Kidney epithelial cell (primary cell): ENCODE data around the gene OR10H4. TPM values are rescaled to one million over a fixed set of nuclear protein-coding genes. Genes with fewer than 3 reads are reported as not detected.
"Not testable (repeated sequence)": the region's sequence is repeated elsewhere in the genome, so short reads cannot be mapped to it uniquely, and the experiment has no call there.

Source experiments
- DNase-seq: peaks from one replicate; pipeline ENCODE4 v3.0.0-alpha.2; 2010; ENCODE audit warnings: low read depth
- H3K27me3 ChIP-seq: 2 replicates; pipeline ENCODE4 v1.6.0; 2011; ENCODE audit warnings: low read length; ENCODE audit not compliant: control insufficient read depth, insufficient read depth
- H3K36me3 ChIP-seq: 2 replicates; pipeline ENCODE4 v1.5.1; 2011; ENCODE audit warnings: low read length; ENCODE audit not compliant: control insufficient read depth, insufficient read depth
- H3K4me3 ChIP-seq: 2 replicates; pipeline ENCODE4 v1.5.1; 2011; ENCODE audit warnings: low read depth, mild to moderate bottlenecking, control low read depth, low read length
- total RNA-seq: library from RNA; depleted of rRNA; stranded (reverse); fragments of >200 nt; gene quantifications from 2 replicates; pipeline ENCODE4 v1.2.3, GENCODE V29; 2015
- TF ChIP-seq, protein P1 (sequence below): IDR thresholded peaks from 2 replicates; pipeline ENCODE4 v1.5.1; 2011; ENCODE audit warnings: mild to moderate bottlenecking, moderate library complexity, low read length, control low read depth, inconsistent platforms; ENCODE audit not compliant: insufficient read depth, poor library complexity, severe bottlenecking

OR10H4 gene
- total RNA-seq, 1 donor from 2014 or later, result not detected

DNA sequence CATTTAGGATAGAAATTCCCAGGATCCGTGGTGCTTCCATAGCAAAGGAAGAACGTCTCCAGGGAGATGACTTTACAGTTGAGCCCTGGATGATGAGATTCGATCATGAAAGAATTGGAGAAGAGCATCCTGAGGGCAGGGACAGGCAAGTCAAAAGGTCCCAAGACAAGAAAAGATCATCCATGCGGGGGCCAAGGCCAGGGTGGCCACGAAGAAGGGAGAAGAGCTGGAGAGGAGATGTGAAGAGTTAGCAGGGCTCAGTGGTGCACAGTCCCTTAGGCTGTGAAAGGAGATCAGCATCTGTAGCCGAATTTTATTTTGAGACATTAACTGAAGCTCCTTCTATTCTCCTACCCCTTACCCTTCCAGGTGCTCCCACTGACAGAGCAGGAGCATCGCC, 28.9 kb downstream of the OR10H4 start:
- Histone ChIP-seq H3K4me3 (no peak overlapping the region), H3K36me3 (no peaks in the 10 kb centered on the region), H3K27me3 (no peaks in the 10 kb centered on the region)
- TF ChIP-seq, protein P1, sequence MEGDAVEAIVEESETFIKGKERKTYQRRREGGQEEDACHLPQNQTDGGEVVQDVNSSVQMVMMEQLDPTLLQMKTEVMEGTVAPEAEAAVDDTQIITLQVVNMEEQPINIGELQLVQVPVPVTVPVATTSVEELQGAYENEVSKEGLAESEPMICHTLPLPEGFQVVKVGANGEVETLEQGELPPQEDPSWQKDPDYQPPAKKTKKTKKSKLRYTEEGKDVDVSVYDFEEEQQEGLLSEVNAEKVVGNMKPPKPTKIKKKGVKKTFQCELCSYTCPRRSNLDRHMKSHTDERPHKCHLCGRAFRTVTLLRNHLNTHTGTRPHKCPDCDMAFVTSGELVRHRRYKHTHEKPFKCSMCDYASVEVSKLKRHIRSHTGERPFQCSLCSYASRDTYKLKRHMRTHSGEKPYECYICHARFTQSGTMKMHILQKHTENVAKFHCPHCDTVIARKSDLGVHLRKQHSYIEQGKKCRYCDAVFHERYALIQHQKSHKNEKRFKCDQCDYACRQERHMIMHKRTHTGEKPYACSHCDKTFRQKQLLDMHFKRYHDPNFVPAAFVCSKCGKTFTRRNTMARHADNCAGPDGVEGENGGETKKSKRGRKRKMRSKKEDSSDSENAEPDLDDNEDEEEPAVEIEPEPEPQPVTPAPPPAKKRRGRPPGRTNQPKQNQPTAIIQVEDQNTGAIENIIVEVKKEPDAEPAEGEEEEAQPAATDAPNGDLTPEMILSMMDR, result no peak
- no peak for DNase-seq

DNA sequence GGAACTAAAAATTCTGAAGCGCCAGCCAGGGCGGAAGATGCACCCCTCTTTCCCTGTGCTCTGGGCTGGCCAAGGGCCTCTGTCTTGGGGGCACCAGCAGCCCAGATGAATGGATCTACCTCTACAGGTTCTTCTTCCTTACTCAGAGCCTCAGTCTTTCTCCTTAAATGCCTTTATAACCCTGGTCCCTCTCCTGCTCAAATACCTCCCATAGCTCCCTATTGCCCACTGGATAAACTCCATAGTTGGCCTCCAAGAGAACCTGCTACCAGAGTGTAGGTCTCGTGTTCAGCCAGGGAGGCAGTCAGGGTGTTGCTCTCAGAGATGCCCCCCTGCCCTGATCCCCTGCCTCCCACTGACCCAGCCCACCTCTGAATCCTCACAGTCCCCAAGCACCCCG, 30.5 kb downstream of the OR10H4 start:
- DNase-seq, result no peak
- TF ChIP-seq, protein P1, result no peak
- Histone ChIP-seq H3K36me3 (no peaks in the 10 kb centered on the region), H3K4me3 (no peak overlapping the region), H3K27me3 (no peaks in the 10 kb centered on the region)

DNA sequence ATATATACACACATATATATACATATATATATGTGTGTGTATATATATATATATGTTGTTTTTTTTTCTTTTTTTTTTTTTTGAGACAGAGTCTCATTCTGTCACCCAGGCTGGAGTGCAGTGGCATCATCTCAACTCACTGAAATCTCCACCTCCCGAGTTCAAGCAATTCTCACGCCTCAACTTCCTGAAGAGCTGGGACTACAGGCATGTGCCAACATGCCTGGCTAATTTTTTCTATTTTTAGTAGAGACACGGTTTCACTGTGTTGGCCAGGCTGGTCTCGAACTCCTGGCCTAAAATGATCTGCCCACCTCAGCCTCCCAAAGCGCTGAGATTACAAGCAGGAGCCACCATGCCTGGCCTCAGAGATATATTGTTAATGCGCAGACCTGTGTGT, 37.0 kb downstream of the OR10H4 start:
- not testable (repeated sequence) for H3K36me3 ChIP-seq, H3K4me3 ChIP-seq, DNase-seq, H3K27me3 ChIP-seq

DNA sequence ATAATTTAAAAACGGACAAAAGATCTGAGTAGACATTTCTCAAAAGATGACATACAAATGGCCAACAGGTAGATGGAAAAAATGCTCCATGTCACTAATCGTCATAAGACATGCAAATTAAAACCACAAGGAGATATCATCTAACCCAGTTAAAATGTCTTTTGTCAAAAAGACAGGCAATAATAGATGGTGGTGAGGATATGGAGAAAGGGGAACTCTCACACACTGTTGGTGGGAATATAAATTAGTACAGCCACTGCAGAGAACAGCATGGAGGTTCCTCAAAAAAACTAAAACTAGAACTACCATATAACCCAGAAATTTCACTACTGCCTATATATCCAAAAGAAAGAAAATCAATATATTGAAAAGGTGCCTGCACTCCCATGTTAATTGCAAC, 37.9 kb downstream of the OR10H4 start:
- no peaks in the 10 kb centered on the region for H3K27me3 ChIP-seq
- TF ChIP-seq, protein P1, result no peak
- H3K4me3 ChIP-seq, result no peak overlapping the region
- no peak for DNase-seq
- no peaks in the 10 kb centered on the region for H3K36me3 ChIP-seq

DNA sequence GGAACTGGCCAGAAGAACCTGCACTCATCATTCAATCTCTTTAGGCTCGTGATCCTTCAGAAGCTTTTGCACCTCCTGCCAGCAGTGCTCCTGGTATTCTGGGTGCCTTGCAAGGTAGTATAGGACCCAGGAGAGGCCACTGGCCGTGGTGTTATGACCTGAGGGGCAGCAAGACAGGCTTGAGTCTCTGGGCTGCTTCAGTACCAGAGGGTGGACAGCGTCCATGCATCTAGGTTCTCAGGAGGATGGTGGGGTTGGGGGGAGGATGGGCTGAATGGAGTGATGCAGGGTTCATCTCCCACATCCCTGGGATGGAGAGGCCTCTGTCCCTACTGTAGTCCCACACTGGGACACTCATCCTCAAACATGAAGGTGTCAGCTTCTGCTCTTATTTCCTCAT, 41.1 kb downstream of the OR10H4 start:
- Histone ChIP-seq H3K4me3 (no peak overlapping the region), H3K36me3 (no peaks in the 10 kb centered on the region), H3K27me3 (no peaks in the 10 kb centered on the region)
- no peak for DNase-seq
- TF ChIP-seq, protein P1, result no peak

DNA sequence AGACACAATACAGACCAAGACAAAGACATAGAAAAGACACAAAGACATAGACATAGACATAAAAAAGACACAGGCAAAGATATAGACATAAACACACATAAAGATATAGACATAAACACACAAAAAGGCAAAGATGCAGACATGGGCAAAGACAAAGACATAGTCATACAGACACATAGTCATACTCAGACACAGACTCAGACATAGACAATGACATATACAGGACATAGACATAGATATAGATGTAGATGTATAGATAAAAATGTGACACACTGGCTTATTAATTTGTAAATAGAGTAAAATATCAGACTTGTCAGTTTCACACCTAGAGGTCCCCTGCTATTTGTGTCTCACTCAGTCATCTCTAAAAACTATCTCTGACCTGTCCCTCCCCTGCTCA, 42.8 kb downstream of the OR10H4 start:
- Histone ChIP-seq H3K36me3 (no peaks in the 10 kb centered on the region), H3K4me3 (no peak overlapping the region), H3K27me3 (no peaks in the 10 kb centered on the region)
- TF ChIP-seq, protein P1, result no peak
- DNase-seq, result no peak

DNA sequence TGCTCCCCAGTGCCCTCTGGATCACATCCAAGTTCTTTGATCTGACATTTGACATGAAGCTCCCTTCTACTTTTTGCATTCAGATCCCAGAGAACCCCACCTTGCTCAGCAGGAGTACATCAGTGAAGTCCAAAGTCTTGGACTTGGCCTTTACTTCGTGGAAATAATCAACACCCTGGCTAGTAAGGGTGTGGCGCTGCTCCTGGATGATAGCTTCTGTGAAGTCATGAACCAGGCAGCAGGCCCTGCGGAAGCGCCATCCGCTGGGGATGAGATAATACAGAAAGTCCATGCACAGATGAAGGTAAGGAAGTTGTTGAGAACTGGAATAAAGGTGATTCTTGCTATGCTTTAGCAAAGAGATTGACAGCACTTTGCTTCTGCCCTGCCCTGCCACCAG, 43.2 kb downstream of the OR10H4 start:
- Histone ChIP-seq H3K27me3 (no peaks in the 10 kb centered on the region), H3K4me3 (no peak overlapping the region), H3K36me3 (no peaks in the 10 kb centered on the region)
- no peak for DNase-seq
- TF ChIP-seq, protein P1, result no peak
